ENCODE data around the gene BMP4.

The BMP4 gene

GRCh38 chr14:53943751-53944083 lies 12.9 kb downstream of the BMP4 start:
- DNase-seq: no peak

GRCh38 chr14:53942970-53943750 lies 13.5 kb downstream of the BMP4 start:
- DNase-seq: peak; percentile 37

- DNase-seq: no peak
These were observed 18.3 kb downstream of the BMP4 start for GRCh38 chr14:53938136-53938837.

GRCh38 chr14:53934778-53935414 lies 21.7 kb downstream of the BMP4 start:
- DNase-seq: no peak

- no peak for DNase-seq
These were observed 23.7 kb downstream of the BMP4 start for GRCh38 chr14:53932966-53933365.

- peak; percentile 62 for DNase-seq
These were observed 26.5 kb downstream of the BMP4 start for GRCh38 chr14:53929871-53930715.

GRCh38 chr14:53927171-53927570 lies 29.5 kb downstream of the BMP4 start:
- DNase-seq: no peak

- DNase-seq: no peak
These were observed 31.3 kb downstream of the BMP4 start for GRCh38 chr14:53925201-53925766.

GRCh38 chr14:53924753-53925152 lies 31.9 kb downstream of the BMP4 start:
- no peak for DNase-seq

GRCh38 chr14:53921027-53921426 lies 35.6 kb downstream of the BMP4 start:
- no peak for DNase-seq

GRCh38 chr14:53916239-53916638 lies 40.4 kb downstream of the BMP4 start:
- no peak for DNase-seq

- no peak for DNase-seq
These were observed 41.1 kb downstream of the BMP4 start for GRCh38 chr14:53915364-53916014.

- DNase-seq: peak; percentile 7
These were observed 44.6 kb downstream of the BMP4 start for GRCh38 chr14:53912021-53912420.

- no peak for DNase-seq
These were observed 48.2 kb downstream of the BMP4 start for GRCh38 chr14:53908416-53908815.

- no peak for DNase-seq
These were observed 54.3 kb downstream of the BMP4 start for GRCh38 chr14:53902307-53902706.

GRCh38 chr14:53900499-53900898 lies 56.1 kb downstream of the BMP4 start:
- no peak for DNase-seq

Data from NCI-H1105 treated with DMSO at 0.1 percent for 48 hours (cell line).